IMR-90 (cell line): Measurements from ENCODE around the gene SEL1L3. TPM values are rescaled to one million over a fixed set of nuclear protein-coding genes. Genes with fewer than 3 reads are reported as not detected.

Experiments
- ATAC-seq: fragments of 200-7000 bp; cut with Tn5 transposase; 2 replicates; pipeline ENCODE4 v1.9.1; 2020; ENCODE audit warnings: low read depth, mild to moderate bottlenecking, moderate library complexity
- BruUV-seq: library from RNA; stranded (reverse); fragments of 400-500 nt; replicated peaks from 2 replicates; lab custom pipeline; 2021; lab: Mats Ljungman, UMichigan
- CTCF ChIA-PET: fragments of 300-600 bp; formaldehyde crosslinking; extraction: SDS; loops from one replicate; lab custom pipeline; 2021; ENCODE audit warnings: antibody characterized with exemption; lab: Yijun Ruan, JAX
- POLR2A ChIA-PET: fragments of 300-600 bp; sonication (Branson Sonifier 250); formaldehyde crosslinking; loops from one replicate; lab custom pipeline; 2022; ENCODE audit warnings: antibody characterized with exemption; ENCODE audit not compliant: unreplicated experiment; lab: Charles Lee
- DNase-seq: peaks from one replicate; pipeline ENCODE4 v3.0.0; 2013
- H2AFZ ChIP-seq: replicated peaks from 2 replicates; pipeline ENCODE3; 2013; ENCODE audit warnings: low read length, mild to moderate bottlenecking; ENCODE audit not compliant: poor library complexity
- H2AK5ac ChIP-seq: 2 replicates; pipeline ENCODE4 v1.6.1; 2013; ENCODE audit warnings: low read depth, low read length, inconsistent platforms
- H2AK9ac ChIP-seq: replicated peaks from 2 replicates; pipeline ENCODE3; 2013; ENCODE audit warnings: mild to moderate bottlenecking, low read depth, low read length, moderate library complexity; ENCODE audit not compliant: poor library complexity
- H2BK120ac ChIP-seq: 2 replicates; pipeline ENCODE4 v1.6.1; 2013; ENCODE audit warnings: low read depth, low read length, inconsistent platforms
- H2BK15ac ChIP-seq: 3 replicates; pipeline ENCODE4 v1.6.1; 2013; ENCODE audit warnings: low read depth, low read length, inconsistent platforms
- H2BK20ac ChIP-seq: 2 replicates; pipeline ENCODE4 v1.6.1; 2013; ENCODE audit warnings: low read depth, mild to moderate bottlenecking, inconsistent platforms, low read length, moderate library complexity
- H2BK5ac ChIP-seq: 2 replicates; pipeline ENCODE4 v1.6.1; 2013; ENCODE audit warnings: mild to moderate bottlenecking, low read depth, low read length, inconsistent platforms; ENCODE audit not compliant: poor library complexity, severe bottlenecking
- H3K14ac ChIP-seq: replicated peaks from 2 replicates; pipeline ENCODE4 v1.6.1; 2013; ENCODE audit warnings: low read depth, low read length, inconsistent platforms
- H3K18ac ChIP-seq: 2 replicates; pipeline ENCODE4 v1.6.1; 2013; ENCODE audit warnings: low read depth, low read length, control low read depth
- H3K23ac ChIP-seq: 2 replicates; pipeline ENCODE4 v1.6.1; 2013; ENCODE audit warnings: low read depth, low read length, inconsistent platforms
- H3K27ac ChIP-seq: 2 replicates; pipeline ENCODE4 v1.5.1; 2013; ENCODE audit warnings: mild to moderate bottlenecking, control low read depth, low read length; ENCODE audit not compliant: insufficient read depth
- H3K27me3 ChIP-seq: 2 replicates; pipeline ENCODE4 v1.6.1; 2013; ENCODE audit warnings: low read length; ENCODE audit not compliant: control insufficient read depth, insufficient read depth
- H3K36me3 ChIP-seq: 2 replicates; pipeline ENCODE4 v1.6.1; 2013; ENCODE audit warnings: low read length, mixed read lengths; ENCODE audit not compliant: control insufficient read depth, insufficient read depth
- H3K4ac ChIP-seq: 2 replicates; pipeline ENCODE4 v1.6.1; 2013; ENCODE audit warnings: low read depth, low read length, inconsistent platforms
- H3K4me1 ChIP-seq: 2 replicates; pipeline ENCODE4 v1.6.1; 2013; ENCODE audit warnings: low read length, mixed read lengths; ENCODE audit not compliant: control insufficient read depth, insufficient read depth
- H3K4me2 ChIP-seq: 2 replicates; pipeline ENCODE4 v1.6.1; 2013; ENCODE audit warnings: low read depth, mild to moderate bottlenecking, control low read depth, low read length, moderate library complexity
- H3K4me3 ChIP-seq: 2 replicates; pipeline ENCODE4 v1.5.1; 2013; ENCODE audit warnings: low read depth, mild to moderate bottlenecking, control low read depth, low read length, moderate library complexity; ENCODE audit not compliant: insufficient read depth
- H3K56ac ChIP-seq: 2 replicates; pipeline ENCODE4 v1.6.1; 2013; ENCODE audit warnings: low read length, inconsistent platforms; ENCODE audit not compliant: insufficient read depth; ENCODE audit errors: extremely low read depth
- H3K79me1 ChIP-seq, 2 experiments: 2 replicates each; pipeline ENCODE4 v1.6.1; 2013; ENCODE audit warnings: low read length in 2 of 2, inconsistent platforms in 1 of 2, low read depth in 1 of 2
- H3K9ac ChIP-seq: 2 replicates; pipeline ENCODE4 v1.6.1; 2013; ENCODE audit warnings: low read depth, low read length, control low read depth
- H3K9me1 ChIP-seq: 2 replicates; pipeline ENCODE4 v1.6.1; 2013; ENCODE audit warnings: low read length, inconsistent platforms; ENCODE audit not compliant: insufficient read depth
- H3K9me3 ChIP-seq: 2 replicates; pipeline ENCODE4 v1.6.1; 2013; ENCODE audit warnings: low read length; ENCODE audit not compliant: control insufficient read depth, insufficient read depth
- H4K20me1 ChIP-seq: 2 replicates; pipeline ENCODE4 v1.6.1; 2013; ENCODE audit warnings: low read length, inconsistent platforms; ENCODE audit not compliant: insufficient read depth
- H4K5ac ChIP-seq: 2 replicates; pipeline ENCODE4 v1.6.1; 2013; ENCODE audit warnings: mild to moderate bottlenecking, low read depth, low read length, control low read depth
- H4K8ac ChIP-seq, 2 experiments: 2 replicates each; pipeline ENCODE4 v1.6.1; 2013; ENCODE audit warnings: low read depth in 2 of 2, low read length in 2 of 2, control low read depth in 1 of 2, inconsistent platforms in 1 of 2
- H4K91ac ChIP-seq: 2 replicates; pipeline ENCODE4 v1.6.1; 2013; ENCODE audit warnings: low read depth, low read length, inconsistent platforms; ENCODE audit not compliant: insufficient read depth
- BHLHE40 ChIP-seq: fragments of 150-350 bp; IDR thresholded peaks from 2 replicates; pipeline ENCODE4 v1.6.1; 2016; ENCODE audit warnings: mild to moderate bottlenecking, low read depth, low read length
- CEBPB ChIP-seq: IDR thresholded peaks from 2 replicates; pipeline ENCODE4 v1.6.1; 2012; ENCODE audit warnings: low read depth, low read length, improper control_type of control experiment
- CHD1 ChIP-seq: IDR thresholded peaks from 2 replicates; pipeline ENCODE4 v1.6.1; 2012; ENCODE audit warnings: low read depth, low read length, improper control_type of control experiment
- CTCF ChIP-seq: conservative IDR thresholded peaks from 2 replicates; pipeline ENCODE4 v1.5.1; 2012; ENCODE audit warnings: mild to moderate bottlenecking, low read depth, low read length, improper control_type of control experiment
- ELK1 ChIP-seq: fragments of 150-350 bp; IDR thresholded peaks from 2 replicates; pipeline ENCODE4 v1.6.1; 2016; ENCODE audit warnings: low read depth, mild to moderate bottlenecking, low read length, moderate library complexity, borderline replicate concordance
- FOS ChIP-seq: fragments of 150-350 bp; IDR thresholded peaks from 2 replicates; pipeline ENCODE4 v1.6.1; 2016; ENCODE audit warnings: low read depth, low read length
- MAFK ChIP-seq: IDR thresholded peaks from 2 replicates; pipeline ENCODE4 v1.6.1; 2012; ENCODE audit warnings: low read depth, low read length, improper control_type of control experiment
- MAZ ChIP-seq: IDR thresholded peaks from 2 replicates; pipeline ENCODE4 v1.6.1; 2012; ENCODE audit warnings: low read depth, mild to moderate bottlenecking, low read length, improper control_type of control experiment, moderate library complexity, borderline replicate concordance
- NFE2L2 ChIP-seq: fragments of 150-350 bp; IDR thresholded peaks from 2 replicates; pipeline ENCODE4 v1.6.1; 2016; ENCODE audit warnings: low read depth, mild to moderate bottlenecking, low read length
- POLR2A ChIP-seq: IDR thresholded peaks from 2 replicates; pipeline ENCODE4 v1.6.1; 2012; ENCODE audit warnings: mild to moderate bottlenecking, low read depth, low read length
- RAD21 ChIP-seq: IDR thresholded peaks from 2 replicates; pipeline ENCODE4 v1.6.1; 2012; ENCODE audit warnings: low read length, improper control_type of control experiment
- RCOR1 ChIP-seq: IDR thresholded peaks from 2 replicates; pipeline ENCODE4 v1.6.1; 2012; ENCODE audit warnings: mild to moderate bottlenecking, low read length, improper control_type of control experiment; ENCODE audit not compliant: insufficient replicate concordance
- RFX5 ChIP-seq: IDR thresholded peaks from 2 replicates; pipeline ENCODE4 v1.8.0; 2012; ENCODE audit warnings: low read depth, mild to moderate bottlenecking, low read length, moderate library complexity
- SMC3 ChIP-seq: fragments of 150-350 bp; IDR thresholded peaks from 2 replicates; pipeline ENCODE4 v1.6.1; 2016; ENCODE audit warnings: low read depth, mild to moderate bottlenecking, antibody characterized with exemption, low read length, moderate library complexity
- USF2 ChIP-seq: fragments of 150-350 bp; IDR thresholded peaks from 2 replicates; pipeline ENCODE4 v1.6.1; 2017; ENCODE audit warnings: mild to moderate bottlenecking, antibody characterized with exemption, low read length, low read depth
- WGBS, 2 experiments: methylation state at CpG; one replicate each; pipeline versions ENCODE4 v1.1.5 to v1.1.7; 2013; ENCODE audit warnings: missing lambda C conversion rate in 2 of 2; ENCODE audit not compliant: insufficient read length in 1 of 2; ENCODE audit errors: extremely low coverage in 2 of 2; 5-methylcytosine and 5-hydroxymethylcytosine counted together
- dilution Hi-C: fragments of 300-500 bp; cut with HindIII; formaldehyde crosslinking; loops from one replicate; pipeline ENCODE4 v1.14.3; 2018; ENCODE audit warnings: low sequenced_read_pairs; ENCODE audit not compliant: unreplicated experiment
- in situ Hi-C: fragments of 300-500 bp; cut with MboI; formaldehyde crosslinking; loops from 3 replicates; pipeline ENCODE4 v1.14.3; 2019; ENCODE audit warnings: low sequenced_read_pairs, inconsistent platforms, mixed read lengths
- intact Hi-C: fragments of 100-400 bp; cut with micrococcal nuclease; formaldehyde crosslinking; loops from 2 replicates; pipeline ENCODE4 v1.10.0; 2022
- polyA plus RNA-seq, 3 experiments: library from polyadenylated mRNA; depleted of rRNA; stranded (reverse); fragments of >200 nt; gene quantifications; 2 replicates each; pipeline ENCODE4 v1.2.3, GENCODE V29; 2012; ENCODE audit warnings: low replicate concordance in 1 of 3
- total RNA-seq: library from RNA; depleted of rRNA; stranded (reverse); fragments of >200 nt; gene quantifications from 2 replicates; pipeline ENCODE4 v1.2.3, GENCODE V29; 2012

The SEL1L3 gene
- total and polyA plus RNA-seq, 2 of the 4 experiments (the other 2 are of a cell fraction) = 16.4 to 43.7 TPM

GRCh38 chr4:25875281-25875745 lies 12.5 kb upstream of the SEL1L3 start:
- Histone ChIP-seq H3K23ac (no peak overlapping the region), H3K36me3 (no peaks in the 10 kb centered on the region), H3K9me1 (no peaks in the 10 kb centered on the region), H4K8ac (no peak overlapping the region), H3K4me2 (no peak overlapping the region), H2AK5ac (no peak overlapping the region), H2AK9ac (no peak overlapping the region), H3K4ac (no peak overlapping the region), H2BK20ac (no peak overlapping the region), H3K27me3 (no peaks in the 10 kb centered on the region), H3K9me3 (peaks cover 3% of the 10 kb centered on the region; the same call in 1 of the 2 replicates), H2BK15ac (no peak overlapping the region), H2AFZ (no peak overlapping the region), H3K4me1 (peaks cover 7% of the 10 kb centered on the region), H3K27ac (no peak overlapping the region), H4K91ac (no peak overlapping the region), H3K18ac (no peak overlapping the region), H4K20me1 (no peaks in the 10 kb centered on the region), H3K14ac (no peak overlapping the region), H3K79me1 (no peaks in the 10 kb centered on the region), H2BK120ac (no peak overlapping the region), H3K4me3 (no peak overlapping the region), H3K56ac (no peak overlapping the region), H3K9ac (no peak overlapping the region), H4K5ac (no peak overlapping the region), H2BK5ac (no peak overlapping the region)
- ChIA-PET POLR2A (no interaction called here), CTCF (no interaction called here)
- BruUV-seq = no TSS peak
- TF ChIP-seq CHD1 (no peak), FOS (no peak), USF2 (no peak), MAFK (no peak), CTCF (no peak), RAD21 (no peak), RCOR1 (no peak), ELK1 (no peak), CEBPB (no peak), BHLHE40 (no peak), RFX5 (no peak), NFE2L2 (no peak), SMC3 (no peak), MAZ (no peak), POLR2A (no peak)
- 100% methylated on average over 3 of the region's 7 CpGs; no CpG with 5 or more reads in 1 of the 2 experiments for WGBS, 2 experiments
- in situ Hi-C loops = no loop called here
- intact Hi-C loops = no loop called here
- DNase-seq = no peak
- ATAC-seq = no peak
- dilution Hi-C loops = no loop called here
